ENCODE data around the gene SPEN.
A peak's percentile ranks its signal among the peaks of the same experiment; 100 is the strongest.
"Not testable (repeated sequence)": the region's sequence is repeated elsewhere in the genome, so short reads cannot be mapped to it uniquely, and the experiment has no call there.

SPEN gene

DNA sequence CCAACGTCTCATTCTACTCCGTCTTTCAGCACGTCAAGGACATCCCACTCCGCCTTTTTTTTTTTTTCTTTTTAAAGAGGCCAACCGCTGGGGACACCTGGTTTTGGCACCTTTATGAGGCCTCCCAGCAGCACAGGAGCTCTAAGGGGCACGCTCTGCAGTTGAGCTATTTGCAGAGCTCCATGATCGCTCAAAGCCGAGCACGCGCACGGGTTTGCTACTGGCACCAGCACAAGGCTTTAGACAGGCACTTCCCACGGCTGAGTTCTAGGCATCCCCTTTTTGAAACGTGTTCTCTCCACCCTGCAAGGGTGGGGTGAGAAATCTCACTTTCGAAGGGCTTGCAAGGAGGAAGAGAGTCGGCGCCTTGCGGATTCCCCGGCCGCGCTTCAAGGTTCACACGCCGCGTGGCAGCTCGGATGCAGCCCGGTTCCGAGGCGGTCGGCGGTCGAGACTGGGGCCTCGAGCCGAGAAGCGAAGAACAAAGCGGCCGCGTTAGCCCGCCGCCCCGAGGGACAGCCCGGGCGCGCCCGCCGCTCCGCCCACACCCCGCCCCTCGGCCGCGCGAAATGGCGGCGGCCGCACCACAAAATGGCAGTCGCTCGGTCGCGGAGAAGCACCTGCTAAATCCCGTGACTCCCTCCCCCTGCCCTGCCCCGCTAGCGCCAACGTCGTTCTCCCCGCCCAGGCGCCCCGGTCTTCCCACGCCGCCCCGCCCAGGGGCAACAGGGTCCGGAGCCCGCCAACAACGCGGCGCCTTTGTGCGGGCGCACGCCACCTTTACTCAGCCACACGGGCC, 12.9 kb upstream of the SPEN start:
- H3K27ac ChIP-seq (ENCODE audit: low read depth, low read length, severe bottlenecking): peak overlapping the region; percentile 100
- H3K4me3 ChIP-seq (ENCODE audit: extremely low read depth, insufficient read depth, low read length, poor library complexity, severe bottlenecking): peak overlapping the region; percentile 73
- H3K9me3 ChIP-seq (ENCODE audit: control insufficient read depth, low read length): no peaks in the 10 kb centered on the region
- WGBS, 2 experiments (ENCODE audit: insufficient coverage in 2 of 2): 0% methylated on average over 63 to 64 of the region's 77 CpGs
- H3K4me1 ChIP-seq (ENCODE audit: control insufficient read depth, insufficient read depth, low read length, poor library complexity, severe bottlenecking): peaks cover 16% of the 10 kb centered on the region
- peaks cover 11% of the 10 kb centered on the region for H3K36me3 ChIP-seq (ENCODE audit: control insufficient read depth, insufficient read depth, low read length)

DNA sequence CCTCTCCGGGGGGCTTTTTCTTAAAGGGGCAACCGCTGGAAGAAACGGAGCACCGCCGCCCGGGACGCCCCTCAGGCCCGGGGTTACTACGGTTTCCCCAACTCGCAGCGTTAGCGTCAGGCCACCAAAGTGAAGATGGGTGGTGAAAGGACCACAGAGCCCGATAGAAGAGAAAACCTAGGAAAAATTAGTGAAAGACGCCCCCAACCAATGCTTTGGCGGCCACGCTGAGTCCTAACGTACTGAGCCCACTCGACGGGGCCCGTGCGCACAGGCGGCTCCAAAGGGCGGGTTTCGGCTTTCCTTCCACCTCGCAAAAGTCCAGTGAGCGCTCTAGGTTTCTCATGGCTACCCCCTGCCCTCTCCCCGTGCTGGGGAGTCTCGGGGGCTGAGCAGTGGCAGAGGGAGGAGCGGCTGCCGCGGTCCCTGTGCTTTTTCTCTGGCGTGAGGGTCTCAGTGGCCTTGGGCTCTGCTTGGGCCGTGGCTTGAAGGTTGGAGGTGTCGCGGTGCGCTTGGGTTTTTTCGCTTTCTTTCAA, 12.2 kb upstream of the SPEN start:
- peaks cover 11% of the 10 kb centered on the region for H3K36me3 ChIP-seq (ENCODE audit: control insufficient read depth, insufficient read depth, low read length)
- H3K4me1 ChIP-seq (ENCODE audit: control insufficient read depth, insufficient read depth, low read length, poor library complexity, severe bottlenecking): peaks cover 16% of the 10 kb centered on the region
- WGBS, 2 experiments (ENCODE audit: insufficient coverage in 2 of 2): 0% methylated on average over 20 to 35 of the region's 37 CpGs
- H3K9me3 ChIP-seq (ENCODE audit: control insufficient read depth, low read length): no peaks in the 10 kb centered on the region
- H3K27ac ChIP-seq (ENCODE audit: low read depth, low read length, severe bottlenecking): peak overlapping the region; percentile 100
- H3K4me3 ChIP-seq (ENCODE audit: extremely low read depth, insufficient read depth, low read length, poor library complexity, severe bottlenecking): peak overlapping the region; percentile 73

DNA sequence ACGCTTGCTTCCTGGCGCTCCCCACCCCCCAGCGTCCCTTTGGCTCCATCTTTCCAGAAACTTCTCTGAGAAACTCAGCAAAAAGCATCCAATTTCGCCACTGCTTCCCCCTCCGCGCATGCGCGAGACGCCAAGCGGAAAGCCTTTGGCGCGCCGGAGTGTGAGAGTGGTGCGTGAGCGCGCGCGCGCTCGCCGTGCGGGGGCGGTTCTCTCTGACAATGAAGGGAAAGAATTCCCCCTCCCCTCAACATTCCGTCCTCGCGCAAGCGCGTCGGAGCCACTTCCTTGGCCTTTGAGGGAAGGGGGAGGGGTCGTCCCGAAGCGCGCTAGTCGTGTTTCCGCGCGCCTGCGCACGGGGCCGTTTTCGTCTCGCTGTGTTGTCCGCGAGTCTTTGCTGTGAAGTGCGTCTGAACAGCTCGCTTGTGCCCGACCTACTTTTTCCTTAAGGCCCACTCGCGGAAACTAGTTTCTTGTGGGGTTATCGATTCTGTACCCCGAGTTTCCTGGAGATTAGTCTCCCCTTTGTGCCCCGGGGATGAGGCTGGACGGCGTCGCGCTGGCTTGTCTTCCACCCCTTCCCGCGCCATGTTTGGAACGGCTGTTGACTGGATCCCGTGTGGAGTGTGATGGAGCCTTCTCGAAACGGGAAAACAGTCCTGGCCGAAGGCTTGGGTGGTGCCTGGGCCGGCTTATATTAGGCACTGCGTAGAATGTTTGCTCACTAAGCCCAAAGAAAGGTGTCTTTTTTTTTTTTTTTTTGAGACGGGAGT, 11.6 kb upstream of the SPEN start:
- Histone ChIP-seq H3K36me3 (ENCODE audit: control insufficient read depth, insufficient read depth, low read length) (peaks cover 11% of the 10 kb centered on the region), H3K4me3 (ENCODE audit: extremely low read depth, insufficient read depth, low read length, poor library complexity, severe bottlenecking) (peak overlapping the region; percentile 73), H3K4me1 (ENCODE audit: control insufficient read depth, insufficient read depth, low read length, poor library complexity, severe bottlenecking) (peaks cover 16% of the 10 kb centered on the region), H3K9me3 (ENCODE audit: control insufficient read depth, low read length) (no peaks in the 10 kb centered on the region), H3K27ac (ENCODE audit: low read depth, low read length, severe bottlenecking) (peak overlapping the region; percentile 100)
- 18 to 25% methylated on average over 37 to 41 of the region's 66 CpGs for WGBS, 2 experiments (ENCODE audit: insufficient coverage in 2 of 2)

DNA sequence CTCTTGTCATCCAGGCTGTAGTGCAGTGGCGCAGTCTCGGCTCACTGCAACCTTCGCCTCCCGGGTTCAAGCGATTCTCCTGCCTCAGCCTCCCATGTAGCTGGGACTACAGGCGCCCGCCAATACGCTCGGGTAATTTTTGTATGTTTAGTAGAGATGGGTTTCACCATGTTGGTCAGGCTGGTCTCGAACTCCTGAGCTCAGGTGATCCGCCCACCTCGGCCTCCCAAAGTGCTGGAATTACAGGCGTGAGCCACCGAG, 11.1 kb upstream of the SPEN start:
- 94 to 97% methylated on average over 10 to 12 of the region's 14 CpGs for WGBS, 2 experiments (ENCODE audit: insufficient coverage in 2 of 2)
- Histone ChIP-seq H3K36me3 (ENCODE audit: control insufficient read depth, insufficient read depth, low read length) (peaks cover 11% of the 10 kb centered on the region), H3K27ac (ENCODE audit: low read depth, low read length, severe bottlenecking) (peak overlapping the region; percentile 100), H3K4me1 (ENCODE audit: control insufficient read depth, insufficient read depth, low read length, poor library complexity, severe bottlenecking) (peaks cover 16% of the 10 kb centered on the region)
- not testable (repeated sequence) for H3K9me3 ChIP-seq (ENCODE audit: control insufficient read depth, low read length); H3K4me3 ChIP-seq (ENCODE audit: extremely low read depth, insufficient read depth, low read length, poor library complexity, severe bottlenecking)

DNA sequence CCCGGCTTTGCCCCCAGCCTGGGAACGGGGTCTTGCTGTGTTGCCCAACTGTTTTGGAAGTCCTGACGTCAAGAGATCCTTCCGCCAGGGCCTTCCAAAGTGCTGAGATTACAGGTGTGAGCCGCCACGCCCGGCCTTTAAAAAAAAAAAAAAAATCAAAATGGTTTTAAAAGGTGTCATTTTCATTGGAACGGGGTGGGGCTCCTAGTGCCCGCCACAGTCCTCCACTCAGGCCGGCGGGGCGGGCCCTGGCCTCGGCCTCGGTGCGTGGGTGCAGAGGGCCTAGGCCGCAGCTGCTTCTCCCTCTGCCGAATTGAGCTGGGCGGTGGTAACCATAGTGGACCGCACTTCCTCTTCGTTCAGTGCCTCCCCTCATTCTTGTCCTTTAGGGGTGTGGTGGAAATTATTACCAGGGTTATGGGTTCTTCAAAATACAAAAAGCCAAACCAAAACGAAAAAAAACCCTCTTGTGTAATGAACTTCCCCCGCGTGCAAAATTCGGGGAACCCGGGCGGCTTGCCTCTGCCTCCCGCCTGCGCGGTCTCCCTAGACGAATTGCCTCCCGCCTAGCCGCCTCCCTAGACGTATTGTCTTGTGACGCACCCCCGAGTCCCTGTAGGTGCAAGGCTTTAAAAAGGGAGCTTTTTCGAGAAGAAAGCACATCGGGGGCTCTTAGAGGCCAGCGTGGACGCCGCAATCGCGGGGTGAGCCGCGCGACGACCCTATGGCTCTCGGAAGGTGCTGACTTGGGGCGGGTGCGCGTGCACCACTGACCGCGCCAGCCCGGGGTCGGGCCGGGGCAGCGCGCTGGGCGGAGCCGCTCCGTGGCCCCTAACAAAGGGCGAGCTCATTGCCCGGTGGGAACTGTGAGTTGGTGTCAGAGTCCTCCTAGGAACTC, 10.5 kb upstream of the SPEN start:
- Histone ChIP-seq H3K4me3 (ENCODE audit: extremely low read depth, insufficient read depth, low read length, poor library complexity, severe bottlenecking) (no peak overlapping the region), H3K36me3 (ENCODE audit: control insufficient read depth, insufficient read depth, low read length) (peaks cover 11% of the 10 kb centered on the region), H3K9me3 (ENCODE audit: control insufficient read depth, low read length) (no peaks in the 10 kb centered on the region), H3K4me1 (ENCODE audit: control insufficient read depth, insufficient read depth, low read length, poor library complexity, severe bottlenecking) (peaks cover 14% of the 10 kb centered on the region), H3K27ac (ENCODE audit: low read depth, low read length, severe bottlenecking) (no peak overlapping the region)
- WGBS, 2 experiments (ENCODE audit: insufficient coverage in 2 of 2): 96 to 97% methylated on average over 46 to 51 of the region's 62 CpGs

DNA sequence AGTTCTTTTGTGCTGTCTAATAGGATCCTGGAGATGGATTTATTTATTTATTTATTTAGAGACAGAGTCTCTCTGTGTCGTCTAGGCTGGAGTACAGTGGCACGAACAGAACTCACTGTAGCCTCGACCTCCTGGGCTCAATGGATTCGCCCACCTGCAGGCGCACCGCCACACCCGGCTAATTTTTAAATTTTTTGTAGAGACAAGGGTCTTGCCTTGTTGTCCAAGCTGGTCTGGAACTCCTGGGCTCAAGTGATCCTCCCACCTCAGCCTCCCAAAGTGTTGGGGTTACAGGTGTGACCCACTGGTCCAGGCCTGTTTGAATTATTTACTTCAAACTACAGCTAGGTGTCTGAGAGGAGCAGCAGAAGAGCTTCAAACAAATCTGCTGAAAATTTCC, 9.6 kb upstream of the SPEN start:
- WGBS, 2 experiments (ENCODE audit: insufficient coverage in 2 of 2): 88 to 95% methylated on average over 7 of the region's 7 CpGs

DNA sequence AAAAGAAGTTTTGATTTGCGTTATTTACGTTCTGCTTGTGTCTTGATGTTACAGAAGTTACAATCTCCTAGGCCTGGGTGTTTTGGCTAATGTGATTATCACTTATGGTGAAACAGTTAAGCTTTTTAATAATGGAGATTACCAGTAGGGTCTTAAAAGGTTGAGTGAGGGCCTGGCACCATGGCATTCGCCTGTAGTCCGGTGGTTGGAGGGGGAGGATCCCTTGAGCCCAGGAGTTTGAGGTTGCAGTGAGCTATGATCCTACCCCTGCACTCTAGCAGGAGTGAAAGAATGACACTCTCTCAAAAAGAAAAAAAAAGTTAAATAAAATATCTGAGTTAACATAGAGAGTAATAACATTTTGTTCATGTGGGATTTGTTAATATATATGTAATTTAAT, 8.8 kb upstream of the SPEN start:
- Histone ChIP-seq H3K4me3 (ENCODE audit: extremely low read depth, insufficient read depth, low read length, poor library complexity, severe bottlenecking) (no peak overlapping the region), H3K36me3 (ENCODE audit: control insufficient read depth, insufficient read depth, low read length) (no peaks in the 10 kb centered on the region), H3K4me1 (ENCODE audit: control insufficient read depth, insufficient read depth, low read length, poor library complexity, severe bottlenecking) (peaks cover 3% of the 10 kb centered on the region), H3K27ac (ENCODE audit: low read depth, low read length, severe bottlenecking) (no peak overlapping the region), H3K9me3 (ENCODE audit: control insufficient read depth, low read length) (no peaks in the 10 kb centered on the region)
- 87 to 100% methylated on average over 2 to 4 of the region's 4 CpGs for WGBS, 2 experiments (ENCODE audit: insufficient coverage in 2 of 2)

More for the DNA sequence above, 9.6 kb upstream of the SPEN start:
- Histone ChIP-seq H3K36me3 (ENCODE audit: control insufficient read depth, insufficient read depth, low read length) (peaks cover 2% of the 10 kb centered on the region), H3K9me3 (ENCODE audit: control insufficient read depth, low read length) (no peaks in the 10 kb centered on the region), H3K4me1 (ENCODE audit: control insufficient read depth, insufficient read depth, low read length, poor library complexity, severe bottlenecking) (peaks cover 10% of the 10 kb centered on the region), H3K27ac (ENCODE audit: low read depth, low read length, severe bottlenecking) (no peak overlapping the region), H3K4me3 (ENCODE audit: extremely low read depth, insufficient read depth, low read length, poor library complexity, severe bottlenecking) (no peak overlapping the region)

DNA sequence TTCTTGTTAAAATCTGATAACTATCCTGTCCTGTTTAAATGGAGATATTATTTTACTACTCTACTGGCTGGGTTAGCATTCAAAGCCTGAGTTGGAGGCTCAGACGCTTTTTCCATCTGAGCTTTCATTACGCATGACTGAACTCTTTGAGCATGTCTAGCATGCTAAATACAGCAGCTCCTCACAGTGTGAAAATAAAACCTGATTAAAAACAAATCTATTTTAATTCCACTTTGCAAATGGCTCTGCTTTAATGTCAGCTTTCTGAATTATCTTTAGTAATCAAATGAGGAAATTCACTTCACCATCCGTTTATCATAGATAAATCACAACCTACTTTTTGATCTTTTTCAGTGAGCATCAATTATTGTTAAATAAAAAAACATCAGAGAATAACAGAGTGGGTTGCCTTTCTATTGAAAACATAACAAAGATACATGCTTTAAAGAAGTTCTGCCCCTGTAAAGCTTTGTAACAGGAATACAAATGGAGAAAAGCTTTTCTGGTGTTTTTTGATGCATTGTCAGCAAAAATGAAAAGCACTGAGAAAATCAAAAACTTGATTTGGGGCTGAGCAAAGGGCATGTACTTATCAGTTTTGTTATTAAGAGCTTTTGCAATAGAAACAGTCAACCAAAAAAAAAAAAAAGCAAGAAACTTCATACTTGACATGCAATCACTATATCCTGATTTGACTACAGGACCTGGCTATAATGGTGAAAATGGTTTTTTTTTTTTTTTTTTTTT, 3.5 kb upstream of the SPEN start:
- 74 to 83% methylated on average over 2 of the region's 3 CpGs for WGBS, 2 experiments (ENCODE audit: insufficient coverage in 2 of 2)
- no peaks in the 10 kb centered on the region for H3K9me3 ChIP-seq (ENCODE audit: control insufficient read depth, low read length)
- H3K36me3 ChIP-seq (ENCODE audit: control insufficient read depth, insufficient read depth, low read length): no peaks in the 10 kb centered on the region
- H3K4me3 ChIP-seq (ENCODE audit: extremely low read depth, insufficient read depth, low read length, poor library complexity, severe bottlenecking): no peak overlapping the region
- H3K4me1 ChIP-seq (ENCODE audit: control insufficient read depth, insufficient read depth, low read length, poor library complexity, severe bottlenecking): no peaks in the 10 kb centered on the region
- no peak overlapping the region for H3K27ac ChIP-seq (ENCODE audit: low read depth, low read length, severe bottlenecking)

DNA sequence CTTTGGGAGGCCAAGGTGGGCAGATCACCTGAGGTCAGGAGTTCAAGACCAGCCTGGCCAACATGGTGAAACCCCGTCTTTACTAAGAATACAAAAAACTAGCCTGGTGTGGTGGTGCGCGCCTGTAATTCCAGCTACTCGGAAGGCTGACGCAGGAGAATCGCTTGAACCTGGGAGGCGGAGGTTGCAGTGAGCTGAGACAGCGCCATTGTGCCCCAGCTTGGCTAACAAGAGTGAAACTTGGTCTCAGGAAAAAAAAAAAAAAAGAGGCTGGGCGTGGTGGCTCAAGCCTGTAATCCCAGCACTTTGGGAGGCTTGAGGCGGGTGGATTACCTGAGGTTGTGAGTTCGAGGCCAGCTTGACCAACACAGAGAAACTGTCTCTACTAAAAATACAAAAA, 1.5 kb upstream of the SPEN start:
- not testable (repeated sequence) for H3K4me1 ChIP-seq (ENCODE audit: control insufficient read depth, insufficient read depth, low read length, poor library complexity, severe bottlenecking); H3K4me3 ChIP-seq (ENCODE audit: extremely low read depth, insufficient read depth, low read length, poor library complexity, severe bottlenecking); H3K9me3 ChIP-seq (ENCODE audit: control insufficient read depth, low read length); H3K27ac ChIP-seq (ENCODE audit: low read depth, low read length, severe bottlenecking); H3K36me3 ChIP-seq (ENCODE audit: control insufficient read depth, insufficient read depth, low read length)
- 94 to 99% methylated on average over 8 to 9 of the region's 11 CpGs for WGBS, 2 experiments (ENCODE audit: insufficient coverage in 2 of 2)

DNA sequence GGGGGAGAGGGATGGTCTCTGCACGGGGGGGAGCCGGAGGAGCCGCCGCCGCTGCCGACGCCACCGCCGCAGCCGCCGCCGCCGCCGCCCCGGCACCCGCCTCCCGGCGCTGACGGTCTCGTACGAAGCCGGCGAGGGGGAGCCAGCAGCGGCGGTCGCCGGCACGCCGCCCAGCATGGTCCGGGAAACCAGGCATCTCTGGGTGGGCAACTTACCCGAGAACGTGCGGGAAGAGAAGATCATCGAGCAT, 311 bp downstream of the SPEN start:
- Histone ChIP-seq H3K36me3 (ENCODE audit: control insufficient read depth, insufficient read depth, low read length) (peaks cover 4% of the 10 kb centered on the region), H3K9me3 (ENCODE audit: control insufficient read depth, low read length) (no peaks in the 10 kb centered on the region), H3K4me1 (ENCODE audit: control insufficient read depth, insufficient read depth, low read length, poor library complexity, severe bottlenecking) (peaks cover 13% of the 10 kb centered on the region), H3K27ac (ENCODE audit: low read depth, low read length, severe bottlenecking) (peak overlapping the region; percentile 99), H3K4me3 (ENCODE audit: extremely low read depth, insufficient read depth, low read length, poor library complexity, severe bottlenecking) (peak overlapping the region; percentile 95)
- WGBS, 2 experiments (ENCODE audit: insufficient coverage in 2 of 2): 0% methylated on average over 34 of the region's 34 CpGs

All from mesodermal cell (in vitro differentiated cells).